IMR-90 (cell line): Measurements from ENCODE around the gene CPLX1. TPM values are rescaled to one million over a fixed set of nuclear protein-coding genes. Genes with fewer than 3 reads are reported as not detected.

Experiments
- ATAC-seq: fragments of 200-7000 bp; cut with Tn5 transposase; 2 replicates; pipeline ENCODE4 v1.9.1; 2020; ENCODE audit warnings: low read depth, mild to moderate bottlenecking, moderate library complexity
- BruUV-seq: library from RNA; stranded (reverse); fragments of 400-500 nt; replicated peaks from 2 replicates; lab custom pipeline; 2021; lab: Mats Ljungman, UMichigan
- CTCF ChIA-PET: fragments of 300-600 bp; formaldehyde crosslinking; extraction: SDS; loops from one replicate; lab custom pipeline; 2021; ENCODE audit warnings: antibody characterized with exemption; lab: Yijun Ruan, JAX
- POLR2A ChIA-PET: fragments of 300-600 bp; sonication (Branson Sonifier 250); formaldehyde crosslinking; loops from one replicate; lab custom pipeline; 2022; ENCODE audit warnings: antibody characterized with exemption; ENCODE audit not compliant: unreplicated experiment; lab: Charles Lee
- DNase-seq: peaks from one replicate; pipeline ENCODE4 v3.0.0; 2013
- H2AFZ ChIP-seq: replicated peaks from 2 replicates; pipeline ENCODE3; 2013; ENCODE audit warnings: low read length, mild to moderate bottlenecking; ENCODE audit not compliant: poor library complexity
- H2AK5ac ChIP-seq: 2 replicates; pipeline ENCODE4 v1.6.1; 2013; ENCODE audit warnings: low read depth, low read length, inconsistent platforms
- H2AK9ac ChIP-seq: replicated peaks from 2 replicates; pipeline ENCODE3; 2013; ENCODE audit warnings: mild to moderate bottlenecking, low read depth, low read length, moderate library complexity; ENCODE audit not compliant: poor library complexity
- H2BK120ac ChIP-seq: 2 replicates; pipeline ENCODE4 v1.6.1; 2013; ENCODE audit warnings: low read depth, low read length, inconsistent platforms
- H2BK15ac ChIP-seq: 3 replicates; pipeline ENCODE4 v1.6.1; 2013; ENCODE audit warnings: low read depth, low read length, inconsistent platforms
- H2BK20ac ChIP-seq: 2 replicates; pipeline ENCODE4 v1.6.1; 2013; ENCODE audit warnings: low read depth, mild to moderate bottlenecking, inconsistent platforms, low read length, moderate library complexity
- H2BK5ac ChIP-seq: 2 replicates; pipeline ENCODE4 v1.6.1; 2013; ENCODE audit warnings: mild to moderate bottlenecking, low read depth, low read length, inconsistent platforms; ENCODE audit not compliant: poor library complexity, severe bottlenecking
- H3K14ac ChIP-seq: replicated peaks from 2 replicates; pipeline ENCODE4 v1.6.1; 2013; ENCODE audit warnings: low read depth, low read length, inconsistent platforms
- H3K18ac ChIP-seq: 2 replicates; pipeline ENCODE4 v1.6.1; 2013; ENCODE audit warnings: low read depth, low read length, control low read depth
- H3K23ac ChIP-seq: 2 replicates; pipeline ENCODE4 v1.6.1; 2013; ENCODE audit warnings: low read depth, low read length, inconsistent platforms
- H3K27ac ChIP-seq: 2 replicates; pipeline ENCODE4 v1.5.1; 2013; ENCODE audit warnings: mild to moderate bottlenecking, control low read depth, low read length; ENCODE audit not compliant: insufficient read depth
- H3K27me3 ChIP-seq: 2 replicates; pipeline ENCODE4 v1.6.1; 2013; ENCODE audit warnings: low read length; ENCODE audit not compliant: control insufficient read depth, insufficient read depth
- H3K36me3 ChIP-seq: 2 replicates; pipeline ENCODE4 v1.6.1; 2013; ENCODE audit warnings: low read length, mixed read lengths; ENCODE audit not compliant: control insufficient read depth, insufficient read depth
- H3K4ac ChIP-seq: 2 replicates; pipeline ENCODE4 v1.6.1; 2013; ENCODE audit warnings: low read depth, low read length, inconsistent platforms
- H3K4me1 ChIP-seq: 2 replicates; pipeline ENCODE4 v1.6.1; 2013; ENCODE audit warnings: low read length, mixed read lengths; ENCODE audit not compliant: control insufficient read depth, insufficient read depth
- H3K4me2 ChIP-seq: 2 replicates; pipeline ENCODE4 v1.6.1; 2013; ENCODE audit warnings: low read depth, mild to moderate bottlenecking, control low read depth, low read length, moderate library complexity
- H3K4me3 ChIP-seq: 2 replicates; pipeline ENCODE4 v1.5.1; 2013; ENCODE audit warnings: low read depth, mild to moderate bottlenecking, control low read depth, low read length, moderate library complexity; ENCODE audit not compliant: insufficient read depth
- H3K56ac ChIP-seq: 2 replicates; pipeline ENCODE4 v1.6.1; 2013; ENCODE audit warnings: low read length, inconsistent platforms; ENCODE audit not compliant: insufficient read depth; ENCODE audit errors: extremely low read depth
- H3K79me1 ChIP-seq, 2 experiments: 2 replicates each; pipeline ENCODE4 v1.6.1; 2013; ENCODE audit warnings: low read length in 2 of 2, inconsistent platforms in 1 of 2, low read depth in 1 of 2
- H3K9ac ChIP-seq: 2 replicates; pipeline ENCODE4 v1.6.1; 2013; ENCODE audit warnings: low read depth, low read length, control low read depth
- H3K9me1 ChIP-seq: 2 replicates; pipeline ENCODE4 v1.6.1; 2013; ENCODE audit warnings: low read length, inconsistent platforms; ENCODE audit not compliant: insufficient read depth
- H3K9me3 ChIP-seq: 2 replicates; pipeline ENCODE4 v1.6.1; 2013; ENCODE audit warnings: low read length; ENCODE audit not compliant: control insufficient read depth, insufficient read depth
- H4K20me1 ChIP-seq: 2 replicates; pipeline ENCODE4 v1.6.1; 2013; ENCODE audit warnings: low read length, inconsistent platforms; ENCODE audit not compliant: insufficient read depth
- H4K5ac ChIP-seq: 2 replicates; pipeline ENCODE4 v1.6.1; 2013; ENCODE audit warnings: mild to moderate bottlenecking, low read depth, low read length, control low read depth
- H4K8ac ChIP-seq, 2 experiments: 2 replicates each; pipeline ENCODE4 v1.6.1; 2013; ENCODE audit warnings: low read depth in 2 of 2, low read length in 2 of 2, control low read depth in 1 of 2, inconsistent platforms in 1 of 2
- H4K91ac ChIP-seq: 2 replicates; pipeline ENCODE4 v1.6.1; 2013; ENCODE audit warnings: low read depth, low read length, inconsistent platforms; ENCODE audit not compliant: insufficient read depth
- BHLHE40 ChIP-seq: fragments of 150-350 bp; IDR thresholded peaks from 2 replicates; pipeline ENCODE4 v1.6.1; 2016; ENCODE audit warnings: mild to moderate bottlenecking, low read depth, low read length
- CEBPB ChIP-seq: IDR thresholded peaks from 2 replicates; pipeline ENCODE4 v1.6.1; 2012; ENCODE audit warnings: low read depth, low read length, improper control_type of control experiment
- CHD1 ChIP-seq: IDR thresholded peaks from 2 replicates; pipeline ENCODE4 v1.6.1; 2012; ENCODE audit warnings: low read depth, low read length, improper control_type of control experiment
- FOS ChIP-seq: fragments of 150-350 bp; IDR thresholded peaks from 2 replicates; pipeline ENCODE4 v1.6.1; 2016; ENCODE audit warnings: low read depth, low read length
- MAFK ChIP-seq: IDR thresholded peaks from 2 replicates; pipeline ENCODE4 v1.6.1; 2012; ENCODE audit warnings: low read depth, low read length, improper control_type of control experiment
- MAZ ChIP-seq: IDR thresholded peaks from 2 replicates; pipeline ENCODE4 v1.6.1; 2012; ENCODE audit warnings: low read depth, mild to moderate bottlenecking, low read length, improper control_type of control experiment, moderate library complexity, borderline replicate concordance
- MXI1 ChIP-seq: IDR thresholded peaks from 2 replicates; pipeline ENCODE4 v1.6.1; 2012; ENCODE audit warnings: low read depth, mild to moderate bottlenecking, low read length, moderate library complexity, borderline replicate concordance
- NFE2L2 ChIP-seq: fragments of 150-350 bp; IDR thresholded peaks from 2 replicates; pipeline ENCODE4 v1.6.1; 2016; ENCODE audit warnings: low read depth, mild to moderate bottlenecking, low read length
- POLR2A ChIP-seq: IDR thresholded peaks from 2 replicates; pipeline ENCODE4 v1.6.1; 2012; ENCODE audit warnings: mild to moderate bottlenecking, low read depth, low read length
- RAD21 ChIP-seq: IDR thresholded peaks from 2 replicates; pipeline ENCODE4 v1.6.1; 2012; ENCODE audit warnings: low read length, improper control_type of control experiment
- RCOR1 ChIP-seq: IDR thresholded peaks from 2 replicates; pipeline ENCODE4 v1.6.1; 2012; ENCODE audit warnings: mild to moderate bottlenecking, low read length, improper control_type of control experiment; ENCODE audit not compliant: insufficient replicate concordance
- RFX5 ChIP-seq: IDR thresholded peaks from 2 replicates; pipeline ENCODE4 v1.8.0; 2012; ENCODE audit warnings: low read depth, mild to moderate bottlenecking, low read length, moderate library complexity
- SMC3 ChIP-seq: fragments of 150-350 bp; IDR thresholded peaks from 2 replicates; pipeline ENCODE4 v1.6.1; 2016; ENCODE audit warnings: low read depth, mild to moderate bottlenecking, antibody characterized with exemption, low read length, moderate library complexity
- WGBS, 2 experiments: methylation state at CpG; one replicate each; pipeline versions ENCODE4 v1.1.5 to v1.1.7; 2013; ENCODE audit warnings: missing lambda C conversion rate in 2 of 2; ENCODE audit not compliant: insufficient read length in 1 of 2; ENCODE audit errors: extremely low coverage in 2 of 2; 5-methylcytosine and 5-hydroxymethylcytosine counted together
- dilution Hi-C: fragments of 300-500 bp; cut with HindIII; formaldehyde crosslinking; loops from one replicate; pipeline ENCODE4 v1.14.3; 2018; ENCODE audit warnings: low sequenced_read_pairs; ENCODE audit not compliant: unreplicated experiment
- in situ Hi-C: fragments of 300-500 bp; cut with MboI; formaldehyde crosslinking; loops from 3 replicates; pipeline ENCODE4 v1.14.3; 2019; ENCODE audit warnings: low sequenced_read_pairs, inconsistent platforms, mixed read lengths
- intact Hi-C: fragments of 100-400 bp; cut with micrococcal nuclease; formaldehyde crosslinking; loops from 2 replicates; pipeline ENCODE4 v1.10.0; 2022
- polyA plus RNA-seq, 3 experiments: library from polyadenylated mRNA; depleted of rRNA; stranded (reverse); fragments of >200 nt; gene quantifications; 2 replicates each; pipeline ENCODE4 v1.2.3, GENCODE V29; 2012; ENCODE audit warnings: low replicate concordance in 1 of 3
- total RNA-seq: library from RNA; depleted of rRNA; stranded (reverse); fragments of >200 nt; gene quantifications from 2 replicates; pipeline ENCODE4 v1.2.3, GENCODE V29; 2012
- TF ChIP-seq, protein P1 (sequence below): conservative IDR thresholded peaks from 2 replicates; pipeline ENCODE4 v1.5.1; 2012; ENCODE audit warnings: mild to moderate bottlenecking, low read depth, low read length, improper control_type of control experiment
- TF ChIP-seq, protein P2 (sequence below): fragments of 150-350 bp; IDR thresholded peaks from 2 replicates; pipeline ENCODE4 v1.6.1; 2017; ENCODE audit warnings: mild to moderate bottlenecking, antibody characterized with exemption, low read length, low read depth
- TF ChIP-seq, protein P3 (sequence below): fragments of 150-350 bp; IDR thresholded peaks from 2 replicates; pipeline ENCODE4 v1.6.1; 2016; ENCODE audit warnings: low read depth, mild to moderate bottlenecking, low read length, moderate library complexity, borderline replicate concordance

The CPLX1 gene
- total and polyA plus RNA-seq, 2 of the 4 experiments (the other 2 are of a cell fraction) = 0.05 TPM; not detected in 1

DNA sequence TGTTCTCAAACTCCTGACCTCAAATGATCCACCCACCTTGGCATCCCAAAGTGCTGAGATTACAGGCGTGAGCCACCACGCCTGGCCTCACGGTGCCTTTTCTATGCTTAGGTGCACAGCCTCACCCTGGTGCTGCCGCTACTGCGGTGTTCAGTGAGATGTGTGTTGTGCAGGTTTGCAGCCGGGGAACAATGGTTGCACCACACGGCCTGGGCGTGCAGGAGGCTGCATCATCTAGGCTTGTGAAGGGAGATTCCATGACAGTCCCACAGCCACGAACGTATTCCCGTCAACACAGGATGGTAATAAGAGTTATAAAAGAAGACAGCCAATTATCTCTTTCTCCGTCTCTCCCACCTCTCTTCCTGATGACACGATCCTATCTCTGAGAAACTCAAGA, 22.0 kb downstream of the CPLX1 start:
- in situ Hi-C loops = no loop called here
- Histone ChIP-seq H4K20me1 (no peaks in the 10 kb centered on the region), H3K27me3 (peaks cover 11% of the 10 kb centered on the region), H3K27ac (no peak overlapping the region), H3K9me1 (no peaks in the 10 kb centered on the region), H3K9me3 (peaks cover 5% of the 10 kb centered on the region), H3K14ac (no peak overlapping the region), H2AK5ac (no peak overlapping the region), H4K91ac (no peak overlapping the region), H2BK15ac (no peak overlapping the region), H2BK20ac (no peak overlapping the region), H3K36me3 (no peaks in the 10 kb centered on the region), H3K9ac (no peak overlapping the region), H2BK5ac (no peak overlapping the region), H4K8ac (no peak overlapping the region), H2AFZ (no peak overlapping the region), H3K4me2 (no peak overlapping the region), H2AK9ac (no peak overlapping the region), H3K4me1 (no peaks in the 10 kb centered on the region), H3K4ac (no peak overlapping the region), H2BK120ac (no peak overlapping the region), H3K79me1 (no peaks in the 10 kb centered on the region), H3K4me3 (no peak overlapping the region), H3K18ac (no peak overlapping the region), H3K23ac (no peak overlapping the region), H3K56ac (no peak overlapping the region), H4K5ac (no peak overlapping the region)
- TF ChIP-seq POLR2A (no peak), NFE2L2 (no peak), CEBPB (no peak), SMC3 (no peak), BHLHE40 (no peak), MXI1 (no peak), MAFK (no peak), FOS (no peak), CHD1 (no peak), RAD21 (no peak), RFX5 (no peak), MAZ (no peak), RCOR1 (no peak)
- TF ChIP-seq, protein P1, sequence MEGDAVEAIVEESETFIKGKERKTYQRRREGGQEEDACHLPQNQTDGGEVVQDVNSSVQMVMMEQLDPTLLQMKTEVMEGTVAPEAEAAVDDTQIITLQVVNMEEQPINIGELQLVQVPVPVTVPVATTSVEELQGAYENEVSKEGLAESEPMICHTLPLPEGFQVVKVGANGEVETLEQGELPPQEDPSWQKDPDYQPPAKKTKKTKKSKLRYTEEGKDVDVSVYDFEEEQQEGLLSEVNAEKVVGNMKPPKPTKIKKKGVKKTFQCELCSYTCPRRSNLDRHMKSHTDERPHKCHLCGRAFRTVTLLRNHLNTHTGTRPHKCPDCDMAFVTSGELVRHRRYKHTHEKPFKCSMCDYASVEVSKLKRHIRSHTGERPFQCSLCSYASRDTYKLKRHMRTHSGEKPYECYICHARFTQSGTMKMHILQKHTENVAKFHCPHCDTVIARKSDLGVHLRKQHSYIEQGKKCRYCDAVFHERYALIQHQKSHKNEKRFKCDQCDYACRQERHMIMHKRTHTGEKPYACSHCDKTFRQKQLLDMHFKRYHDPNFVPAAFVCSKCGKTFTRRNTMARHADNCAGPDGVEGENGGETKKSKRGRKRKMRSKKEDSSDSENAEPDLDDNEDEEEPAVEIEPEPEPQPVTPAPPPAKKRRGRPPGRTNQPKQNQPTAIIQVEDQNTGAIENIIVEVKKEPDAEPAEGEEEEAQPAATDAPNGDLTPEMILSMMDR = no peak
- TF ChIP-seq, protein P2, sequence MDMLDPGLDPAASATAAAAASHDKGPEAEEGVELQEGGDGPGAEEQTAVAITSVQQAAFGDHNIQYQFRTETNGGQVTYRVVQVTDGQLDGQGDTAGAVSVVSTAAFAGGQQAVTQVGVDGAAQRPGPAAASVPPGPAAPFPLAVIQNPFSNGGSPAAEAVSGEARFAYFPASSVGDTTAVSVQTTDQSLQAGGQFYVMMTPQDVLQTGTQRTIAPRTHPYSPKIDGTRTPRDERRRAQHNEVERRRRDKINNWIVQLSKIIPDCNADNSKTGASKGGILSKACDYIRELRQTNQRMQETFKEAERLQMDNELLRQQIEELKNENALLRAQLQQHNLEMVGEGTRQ = no peak
- TF ChIP-seq, protein P3, sequence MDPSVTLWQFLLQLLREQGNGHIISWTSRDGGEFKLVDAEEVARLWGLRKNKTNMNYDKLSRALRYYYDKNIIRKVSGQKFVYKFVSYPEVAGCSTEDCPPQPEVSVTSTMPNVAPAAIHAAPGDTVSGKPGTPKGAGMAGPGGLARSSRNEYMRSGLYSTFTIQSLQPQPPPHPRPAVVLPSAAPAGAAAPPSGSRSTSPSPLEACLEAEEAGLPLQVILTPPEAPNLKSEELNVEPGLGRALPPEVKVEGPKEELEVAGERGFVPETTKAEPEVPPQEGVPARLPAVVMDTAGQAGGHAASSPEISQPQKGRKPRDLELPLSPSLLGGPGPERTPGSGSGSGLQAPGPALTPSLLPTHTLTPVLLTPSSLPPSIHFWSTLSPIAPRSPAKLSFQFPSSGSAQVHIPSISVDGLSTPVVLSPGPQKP = no peak
- CTCF ChIA-PET = no interaction called here
- POLR2A ChIA-PET = no interaction called here
- DNase-seq = no peak
- WGBS, 2 experiments = 77% methylated on average over 4 of the region's 13 CpGs; no CpG with 5 or more reads in 1 of the 2 experiments
- no TSS peak for BruUV-seq
- intact Hi-C loops = no loop called here
- ATAC-seq = no peak
- dilution Hi-C loops = no loop called here
